HepG2 (cell line): Measurements from ENCODE around the gene DACT2. TPM values are rescaled to one million over a fixed set of nuclear protein-coding genes. Genes with fewer than 3 reads are reported as not detected.

Source experiments
- HDAC2 ChIP-seq: sonication (generic); formaldehyde crosslinking; IDR thresholded peaks from 2 replicates; pipeline ENCODE4 v1.4.0; 2020; ENCODE audit warnings: missing genetic modification reagents
- NCOR1 ChIP-seq: fragments of 200-600 bp; sonication (generic); IDR thresholded peaks from 2 replicates; pipeline ENCODE4 v1.7.0; 2017; ENCODE audit warnings: antibody characterized with exemption, low read length, borderline replicate concordance
- SMAD9 ChIP-seq: sonication (generic); formaldehyde crosslinking; IDR thresholded peaks from 2 replicates; pipeline ENCODE4 v1.5.1; 2020; ENCODE audit warnings: mild to moderate bottlenecking, missing genetic modification reagents
- SNAI1 ChIP-seq: sonication (generic); formaldehyde crosslinking; IDR thresholded peaks from 2 replicates; pipeline ENCODE4 v1.5.0; 2020; ENCODE audit warnings: mild to moderate bottlenecking, missing genetic modification reagents, borderline replicate concordance
- SRSF9 ChIP-seq: fragments of 200-400 bp; formaldehyde crosslinking; IDR thresholded peaks from 2 replicates; pipeline ENCODE4 v1.6.1; 2018; ENCODE audit warnings: borderline replicate concordance, mild to moderate bottlenecking, low read depth, low read length; ENCODE audit not compliant: insufficient read depth, poor library complexity, severe bottlenecking
- STAT5B ChIP-seq: sonication (generic); formaldehyde crosslinking; IDR thresholded peaks from 2 replicates; pipeline ENCODE4 v1.4.0; 2020; ENCODE audit warnings: missing genetic modification reagents
- TCF7 ChIP-seq: sonication (generic); IDR thresholded peaks from 2 replicates; pipeline ENCODE4 v1.6.1; 2016; ENCODE audit warnings: antibody characterized with exemption, low read depth
- XBP1 ChIP-seq: sonication (generic); formaldehyde crosslinking; IDR thresholded peaks from 2 replicates; pipeline ENCODE4 v1.5.0; 2020; ENCODE audit warnings: missing genetic modification reagents
- ZNF34 ChIP-seq: sonication (generic); formaldehyde crosslinking; IDR thresholded peaks from 2 replicates; pipeline ENCODE4 v1.4.0; 2020; ENCODE audit warnings: mild to moderate bottlenecking, missing genetic modification reagents, borderline replicate concordance
- ZNF558 ChIP-seq: sonication (generic); formaldehyde crosslinking; IDR thresholded peaks from 2 replicates; pipeline ENCODE4 v1.9.0; 2022; ENCODE audit warnings: mild to moderate bottlenecking, missing genetic modification reagents, borderline replicate concordance
- ZNF629 ChIP-seq: sonication (generic); formaldehyde crosslinking; conservative IDR thresholded peaks from 2 replicates; pipeline ENCODE4 v1.5.0; 2020; ENCODE audit warnings: missing genetic modification reagents
- ZNF75D ChIP-seq: sonication (generic); formaldehyde crosslinking; IDR thresholded peaks from 2 replicates; pipeline ENCODE4 v1.8.1; 2023; ENCODE audit warnings: missing genetic modification reagents, mild to moderate bottlenecking, borderline replicate concordance
- ZNF782 ChIP-seq: sonication (generic); formaldehyde crosslinking; IDR thresholded peaks from 2 replicates; pipeline ENCODE4 v1.4.0; 2020; ENCODE audit warnings: missing genetic modification reagents, mild to moderate bottlenecking, borderline replicate concordance
- polyA plus RNA-seq, 8 experiments: library from polyadenylated mRNA; depleted of rRNA in 3 of 8; stranded (reverse) in 7 of 8; unstranded in 1 of 8; fragments of >200 nt; fragmentation: Illumina TruSeq in 4 of 8; extraction: Trizol in 4 of 8; gene quantifications; 2 replicates each; pipeline versions ENCODE4 v1.2.1 to v1.2.3, GENCODE V29; 2011 to 2016; ENCODE audit warnings: low read depth in 4 of 8, missing spikeins in 1 of 8, mixed read lengths in 1 of 8; ENCODE audit not compliant: insufficient read depth in 1 of 8
- total RNA-seq, 5 experiments: library from RNA; depleted of rRNA; stranded (reverse); fragments of >200 nt; fragmentation: Illumina TruSeq; extraction: Trizol; gene quantifications; 2 replicates each; pipeline ENCODE4 v1.2.3, GENCODE V29; 2016; ENCODE audit warnings: low read depth in 1 of 5
- TF ChIP-seq, protein P1 (sequence below): sonication (generic); formaldehyde crosslinking; IDR thresholded peaks from 2 replicates; pipeline ENCODE4 v1.4.0; 2020; ENCODE audit warnings: mild to moderate bottlenecking, low read depth, missing genetic modification reagents
- TF ChIP-seq, protein P2 (sequence below): sonication (generic); formaldehyde crosslinking; IDR thresholded peaks from 2 replicates; pipeline ENCODE4 v1.5.1; 2020; ENCODE audit warnings: missing genetic modification reagents, mild to moderate bottlenecking, borderline replicate concordance
- TF ChIP-seq, protein P3 (sequence below): sonication (generic); formaldehyde crosslinking; IDR thresholded peaks from 2 replicates; pipeline ENCODE4 v1.5.0; 2020; ENCODE audit warnings: mild to moderate bottlenecking, missing genetic modification reagents, borderline replicate concordance
- TF ChIP-seq, protein P4 (sequence below): sonication (generic); formaldehyde crosslinking; IDR thresholded peaks from 2 replicates; pipeline ENCODE4 v1.4.0; 2020; ENCODE audit warnings: mild to moderate bottlenecking, missing genetic modification reagents
- TF ChIP-seq, protein P5 (sequence below): sonication (generic); formaldehyde crosslinking; IDR thresholded peaks from 2 replicates; pipeline ENCODE4 v1.4.0; 2020; ENCODE audit warnings: mild to moderate bottlenecking, missing genetic modification reagents

The DACT2 gene
- total and polyA plus RNA-seq, 2 of the 13 experiments (the other 11 are each of a cell fraction or from before 2014, with no cell fraction given) = 0.15 TPM; not detected in 1

DNA sequence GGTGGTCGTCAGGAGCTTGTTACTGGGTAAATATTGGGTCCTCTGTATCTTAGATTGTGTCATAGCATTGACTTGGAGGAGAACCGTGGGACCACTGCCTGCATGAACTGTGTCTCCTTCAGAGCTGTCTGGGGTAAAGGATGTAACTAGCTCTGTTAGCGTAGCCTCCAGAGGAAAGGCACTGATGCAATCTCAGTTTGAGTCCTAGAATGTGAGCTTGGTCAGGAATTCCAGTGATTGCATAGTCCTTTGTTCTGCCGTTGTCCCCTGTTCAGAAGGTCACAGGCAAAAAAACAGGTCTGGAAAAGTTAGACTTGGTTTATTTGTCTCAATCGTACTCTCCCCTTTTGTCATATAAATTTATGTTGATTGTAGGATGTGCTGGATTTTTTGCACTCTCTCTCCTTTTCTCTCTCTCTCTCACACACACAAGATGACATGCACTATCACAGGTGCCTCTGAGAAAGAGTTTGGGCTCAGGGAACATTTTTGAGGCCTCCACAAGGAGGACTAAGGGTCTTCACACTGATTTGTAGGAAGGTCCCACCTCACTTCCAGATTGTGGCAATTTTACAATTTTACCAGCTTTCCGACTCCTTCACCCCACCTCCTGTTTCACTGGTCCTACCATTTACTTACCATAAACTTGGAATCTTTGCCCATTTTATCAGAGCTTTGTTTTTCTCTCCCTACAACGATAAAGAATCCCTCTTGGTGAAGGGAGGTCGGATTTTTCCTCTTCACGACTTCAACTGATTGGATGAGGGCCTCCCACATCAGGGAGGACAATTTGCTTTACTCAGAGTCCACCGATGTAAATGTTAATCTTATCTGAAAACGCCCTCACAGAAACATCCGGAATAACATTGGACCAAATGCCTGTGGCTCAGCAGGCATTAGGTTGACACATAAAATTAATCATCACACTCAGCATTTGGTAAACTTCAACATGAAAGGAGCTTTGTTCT lies 7.0 kb upstream of the DACT2 start (continued):
- TF ChIP-seq TCF7 (peak; percentile 93), ZNF75D (CRISPR knock-in tag) (no peak), SNAI1 (no peak), ZNF782 (no peak), ZNF629 (peak; percentile 4; the same call in 1 of the 2 replicates), SRSF9 (no peak), HDAC2 (CRISPR knock-in tag) (peak; percentile 98), ZNF558 (no peak), ZNF34 (CRISPR knock-in tag) (peak; percentile 70; the same call in 1 of the 2 replicates), NCOR1 (peak; percentile 76; the same call in 1 of the 2 replicates), XBP1 (CRISPR knock-in tag) (no peak), SMAD9 (CRISPR knock-in tag) (no peak), STAT5B (0 out of 2 replicates have a peak, but pooled peaks have one; percentile 30)
- TF ChIP-seq, protein P1, sequence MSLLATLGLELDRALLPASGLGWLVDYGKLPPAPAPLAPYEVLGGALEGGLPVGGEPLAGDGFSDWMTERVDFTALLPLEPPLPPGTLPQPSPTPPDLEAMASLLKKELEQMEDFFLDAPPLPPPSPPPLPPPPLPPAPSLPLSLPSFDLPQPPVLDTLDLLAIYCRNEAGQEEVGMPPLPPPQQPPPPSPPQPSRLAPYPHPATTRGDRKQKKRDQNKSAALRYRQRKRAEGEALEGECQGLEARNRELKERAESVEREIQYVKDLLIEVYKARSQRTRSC (CRISPR knock-in tag) = no peak
- TF ChIP-seq, protein P2, sequence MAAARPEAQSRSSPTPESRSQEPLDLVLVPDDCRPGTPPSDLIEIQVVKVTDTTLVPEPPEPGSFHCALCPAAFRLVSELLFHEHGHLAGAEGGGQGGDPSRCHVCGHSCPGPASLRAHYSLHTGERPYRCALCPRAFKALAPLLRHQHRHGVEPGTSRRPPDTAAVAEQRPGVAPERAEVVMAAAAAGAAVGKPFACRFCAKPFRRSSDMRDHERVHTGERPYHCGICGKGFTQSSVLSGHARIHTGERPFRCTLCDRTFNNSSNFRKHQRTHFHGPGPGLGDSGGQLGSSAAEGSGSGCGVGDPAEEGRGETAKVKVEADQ (CRISPR knock-in tag) = no peak
- TF ChIP-seq, protein P3, sequence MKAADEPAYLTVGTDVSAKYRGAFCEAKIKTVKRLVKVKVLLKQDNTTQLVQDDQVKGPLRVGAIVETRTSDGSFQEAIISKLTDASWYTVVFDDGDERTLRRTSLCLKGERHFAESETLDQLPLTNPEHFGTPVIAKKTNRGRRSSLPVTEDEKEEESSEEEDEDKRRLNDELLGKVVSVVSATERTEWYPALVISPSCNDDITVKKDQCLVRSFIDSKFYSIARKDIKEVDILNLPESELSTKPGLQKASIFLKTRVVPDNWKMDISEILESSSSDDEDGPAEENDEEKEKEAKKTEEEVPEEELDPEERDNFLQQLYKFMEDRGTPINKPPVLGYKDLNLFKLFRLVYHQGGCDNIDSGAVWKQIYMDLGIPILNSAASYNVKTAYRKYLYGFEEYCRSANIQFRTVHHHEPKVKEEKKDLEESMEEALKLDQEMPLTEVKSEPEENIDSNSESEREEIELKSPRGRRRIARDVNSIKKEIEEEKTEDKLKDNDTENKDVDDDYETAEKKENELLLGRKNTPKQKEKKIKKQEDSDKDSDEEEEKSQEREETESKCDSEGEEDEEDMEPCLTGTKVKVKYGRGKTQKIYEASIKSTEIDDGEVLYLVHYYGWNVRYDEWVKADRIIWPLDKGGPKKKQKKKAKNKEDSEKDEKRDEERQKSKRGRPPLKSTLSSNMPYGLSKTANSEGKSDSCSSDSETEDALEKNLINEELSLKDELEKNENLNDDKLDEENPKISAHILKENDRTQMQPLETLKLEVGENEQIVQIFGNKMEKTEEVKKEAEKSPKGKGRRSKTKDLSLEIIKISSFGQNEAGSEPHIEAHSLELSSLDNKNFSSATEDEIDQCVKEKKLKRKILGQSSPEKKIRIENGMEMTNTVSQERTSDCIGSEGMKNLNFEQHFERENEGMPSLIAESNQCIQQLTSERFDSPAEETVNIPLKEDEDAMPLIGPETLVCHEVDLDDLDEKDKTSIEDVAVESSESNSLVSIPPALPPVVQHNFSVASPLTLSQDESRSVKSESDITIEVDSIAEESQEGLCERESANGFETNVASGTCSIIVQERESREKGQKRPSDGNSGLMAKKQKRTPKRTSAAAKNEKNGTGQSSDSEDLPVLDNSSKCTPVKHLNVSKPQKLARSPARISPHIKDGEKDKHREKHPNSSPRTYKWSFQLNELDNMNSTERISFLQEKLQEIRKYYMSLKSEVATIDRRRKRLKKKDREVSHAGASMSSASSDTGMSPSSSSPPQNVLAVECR (CRISPR knock-in tag) = peak; percentile 17; the same call in 1 of the 2 replicates
- TF ChIP-seq, protein P4, sequence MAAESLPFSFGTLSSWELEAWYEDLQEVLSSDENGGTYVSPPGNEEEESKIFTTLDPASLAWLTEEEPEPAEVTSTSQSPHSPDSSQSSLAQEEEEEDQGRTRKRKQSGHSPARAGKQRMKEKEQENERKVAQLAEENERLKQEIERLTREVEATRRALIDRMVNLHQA (CRISPR knock-in tag) = no peak
- TF ChIP-seq, protein P5, sequence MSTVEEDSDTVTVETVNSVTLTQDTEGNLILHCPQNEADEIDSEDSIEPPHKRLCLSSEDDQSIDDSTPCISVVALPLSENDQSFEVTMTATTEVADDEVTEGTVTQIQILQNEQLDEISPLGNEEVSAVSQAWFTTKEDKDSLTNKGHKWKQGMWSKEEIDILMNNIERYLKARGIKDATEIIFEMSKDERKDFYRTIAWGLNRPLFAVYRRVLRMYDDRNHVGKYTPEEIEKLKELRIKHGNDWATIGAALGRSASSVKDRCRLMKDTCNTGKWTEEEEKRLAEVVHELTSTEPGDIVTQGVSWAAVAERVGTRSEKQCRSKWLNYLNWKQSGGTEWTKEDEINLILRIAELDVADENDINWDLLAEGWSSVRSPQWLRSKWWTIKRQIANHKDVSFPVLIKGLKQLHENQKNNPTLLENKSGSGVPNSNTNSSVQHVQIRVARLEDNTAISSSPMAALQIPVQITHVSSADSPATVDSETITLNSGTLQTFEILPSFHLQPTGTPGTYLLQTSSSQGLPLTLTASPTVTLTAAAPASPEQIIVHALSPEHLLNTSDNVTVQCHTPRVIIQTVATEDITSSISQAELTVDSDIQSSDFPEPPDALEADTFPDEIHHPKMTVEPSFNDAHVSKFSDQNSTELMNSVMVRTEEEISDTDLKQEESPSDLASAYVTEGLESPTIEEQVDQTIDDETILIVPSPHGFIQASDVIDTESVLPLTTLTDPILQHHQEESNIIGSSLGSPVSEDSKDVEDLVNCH (CRISPR knock-in tag) = no peak
